Endothelial cell of umbilical vein (primary cell): ENCODE data around the gene HIVEP1. TPM values are rescaled to one million over a fixed set of nuclear protein-coding genes. Genes with fewer than 3 reads are reported as not detected.

Experiments
- BruUV-seq: library from RNA; stranded (reverse); fragments of 400-500 nt; replicated peaks from 2 replicates; lab custom pipeline; 2021; lab: Mats Ljungman, UMichigan
- CTCF ChIA-PET: fragments of 300-600, 350-600 bp; sonication (Branson Sonifier 250); formaldehyde crosslinking; loops from one replicate; lab custom pipeline; 2021; ENCODE audit warnings: antibody characterized with exemption, inconsistent platforms; lab: Charles Lee
- POLR2A ChIA-PET: fragments of 300-600, 350-600 bp; sonication (Branson Sonifier 250); formaldehyde crosslinking; loops from one replicate; lab custom pipeline; 2021; ENCODE audit warnings: antibody characterized with exemption, inconsistent platforms; lab: Charles Lee
- DNase-seq: peaks from one replicate; pipeline ENCODE4 v3.0.0-alpha.2; 2011; ENCODE audit warnings: low read depth, low spot score
- FAIRE-seq: peaks from 2 replicates; lab custom pipeline; 2011; peaks lifted over from hg19 to GRCh38; lab: Jason Lieb, UNC
- H2AFZ ChIP-seq: 2 replicates; pipeline ENCODE4 v1.6.0; 2012; ENCODE audit warnings: low read depth, low read length, control low read depth, inconsistent platforms
- H3K27ac ChIP-seq: 2 replicates; pipeline ENCODE4 v1.5.1; 2011; ENCODE audit warnings: low read depth, mild to moderate bottlenecking, control low read depth, low read length, moderate library complexity; ENCODE audit not compliant: insufficient read depth
- H3K27me3 ChIP-seq, 2 experiments: 2 replicates each; pipeline versions ENCODE4 v1.6.0 to v1.6.1; 2011; ENCODE audit warnings: low read length in 2 of 2, mixed read lengths in 1 of 2; ENCODE audit not compliant: control insufficient read depth in 2 of 2, insufficient read depth in 2 of 2
- H3K36me3 ChIP-seq, 2 experiments: 2 replicates in 1 of 2; 3 replicates in 1 of 2; pipeline ENCODE4 v1.5.1; 2011; ENCODE audit warnings: low read length in 2 of 2, mild to moderate bottlenecking in 1 of 2, moderate library complexity in 1 of 2; ENCODE audit not compliant: control insufficient read depth in 2 of 2, insufficient read depth in 2 of 2; ENCODE audit errors: extremely low read depth in 1 of 2
- H3K4me1 ChIP-seq: 3 replicates; pipeline ENCODE4 v1.5.1; 2011; ENCODE audit warnings: mild to moderate bottlenecking, low read length; ENCODE audit not compliant: control insufficient read depth, insufficient read depth; ENCODE audit errors: extremely low read depth
- H3K4me2 ChIP-seq: 2 replicates; pipeline ENCODE4 v1.6.1; 2011; ENCODE audit warnings: low read length, control low read depth, mixed read lengths; ENCODE audit not compliant: insufficient read depth
- H3K4me3 ChIP-seq, 3 experiments: fragments of 200-600 bp in 1 of 3; sonication (generic), shearing (Covaris generic) in 1 of 3; replicated peaks in 1 of 3; 2 replicates each; pipeline ENCODE4 v1.5.1; 2011 to 2016; ENCODE audit warnings: control low read depth in 3 of 3, low read length in 3 of 3, mild to moderate bottlenecking in 2 of 3, inconsistent platforms in 1 of 3, low read depth in 1 of 3, moderate library complexity in 1 of 3; ENCODE audit not compliant: insufficient read depth in 1 of 3
- H3K79me2 ChIP-seq: 2 replicates; pipeline ENCODE4 v1.6.0; 2012; ENCODE audit warnings: low read length, inconsistent platforms; ENCODE audit not compliant: control insufficient read depth, insufficient read depth
- H3K9ac ChIP-seq: replicated peaks from 2 replicates; pipeline ENCODE3; 2011; ENCODE audit warnings: low read length, control low read depth; ENCODE audit not compliant: insufficient read depth; ENCODE audit errors: extremely low read depth
- H3K9me1 ChIP-seq: replicated peaks from 3 replicates; pipeline ENCODE4 v1.6.0; 2011; ENCODE audit warnings: mild to moderate bottlenecking, low read length; ENCODE audit not compliant: control insufficient read depth, insufficient read depth; ENCODE audit errors: extremely low read depth
- H3K9me3 ChIP-seq: replicated peaks from 2 replicates; pipeline ENCODE4 v1.5.1; 2012; ENCODE audit warnings: low read length, inconsistent platforms; ENCODE audit not compliant: control insufficient read depth, insufficient read depth
- H4K20me1 ChIP-seq: replicated peaks from 2 replicates; pipeline ENCODE3; 2011; ENCODE audit warnings: mild to moderate bottlenecking, low read length; ENCODE audit not compliant: control insufficient read depth, insufficient read depth; ENCODE audit errors: extremely low read depth
- EZH2 ChIP-seq: IDR thresholded peaks from 2 replicates; pipeline ENCODE4 v1.6.1; 2012; ENCODE audit warnings: borderline replicate concordance, low read depth, mild to moderate bottlenecking, moderate library complexity, low read length, inconsistent platforms; ENCODE audit not compliant: severe bottlenecking
- FOS ChIP-seq: IDR thresholded peaks from 2 replicates; pipeline ENCODE4 v1.6.1; 2011; ENCODE audit warnings: mild to moderate bottlenecking, low read length, moderate library complexity, borderline replicate concordance; ENCODE audit not compliant: insufficient read depth
- GATA2 ChIP-seq: IDR thresholded peaks from 2 replicates; pipeline ENCODE4 v1.7.0; 2011; ENCODE audit warnings: low read depth, mild to moderate bottlenecking, moderate library complexity, mixed read lengths, low read length; ENCODE audit not compliant: insufficient read length, insufficient read depth
- JUN ChIP-seq: IDR thresholded peaks from 2 replicates; pipeline ENCODE4 v1.6.1; 2011; ENCODE audit warnings: borderline replicate concordance, low read depth; ENCODE audit not compliant: insufficient read length, insufficient read depth
- MYC ChIP-seq: IDR thresholded peaks from one replicate; pipeline ENCODE4 v1.6.1; 2011; ENCODE audit warnings: mild to moderate bottlenecking, low read depth, low read length
- POLR2A ChIP-seq: IDR thresholded peaks from 2 replicates; pipeline ENCODE4 v1.6.1; 2012; ENCODE audit warnings: low read depth, mild to moderate bottlenecking, control low read depth, low read length
- POLR2AphosphoS5 ChIP-seq: IDR thresholded peaks from 2 replicates; pipeline ENCODE4 v1.6.1; 2012; ENCODE audit warnings: low read depth, mild to moderate bottlenecking, control low read depth, low read length, moderate library complexity; ENCODE audit not compliant: insufficient read depth
- dilution Hi-C: fragments of 300-500 bp; cut with MboI; formaldehyde crosslinking; loops from one replicate; pipeline ENCODE4 v1.15.0; 2019; ENCODE audit warnings: low sequenced_read_pairs; ENCODE audit not compliant: extremely low pct_ligation_motif_present
- intact Hi-C: fragments of 100-400 bp; cut with micrococcal nuclease; formaldehyde crosslinking; loops from one replicate; pipeline ENCODE4 v1.10.0; 2022
- polyA plus RNA-seq, 4 experiments: library from polyadenylated mRNA; depleted of rRNA in 3 of 4; stranded (reverse) in 3 of 4; unstranded in 1 of 4; fragments of >200 nt; gene quantifications; 2 replicates each; pipeline versions ENCODE4 v1.2.1 to v1.2.3, GENCODE V29; 2011 to 2012; ENCODE audit warnings: missing spikeins in 1 of 4
- total RNA-seq: library from RNA; stranded (reverse); gene quantifications from 2 replicates; pipeline ENCODE4 v1.2.3, GENCODE V29; 2021
- TF ChIP-seq, protein P1 (sequence below): IDR thresholded peaks from 2 replicates; pipeline ENCODE4 v1.6.1; 2011; ENCODE audit not compliant: insufficient read depth, insufficient read length
- TF ChIP-seq, protein P2 (sequence below), 2 donors: IDR thresholded peaks; 1 replicate in 1 of 2; 2 replicates in 1 of 2; pipeline ENCODE4 v1.5.1; 2011; ENCODE audit warnings: low read length in 2 of 2, mild to moderate bottlenecking in 2 of 2, moderate library complexity in 2 of 2, control low read depth in 1 of 2, inconsistent platforms in 1 of 2, low read depth in 1 of 2; ENCODE audit not compliant: insufficient read depth in 1 of 2; ENCODE audit errors: extremely low read depth in 1 of 2

Gene HIVEP1
- total and polyA plus RNA-seq, 2 donors (not counting 3 experiments of a cell fraction or from before 2014, with no cell fraction given) = 33.5 to 49.2 TPM

DNA sequence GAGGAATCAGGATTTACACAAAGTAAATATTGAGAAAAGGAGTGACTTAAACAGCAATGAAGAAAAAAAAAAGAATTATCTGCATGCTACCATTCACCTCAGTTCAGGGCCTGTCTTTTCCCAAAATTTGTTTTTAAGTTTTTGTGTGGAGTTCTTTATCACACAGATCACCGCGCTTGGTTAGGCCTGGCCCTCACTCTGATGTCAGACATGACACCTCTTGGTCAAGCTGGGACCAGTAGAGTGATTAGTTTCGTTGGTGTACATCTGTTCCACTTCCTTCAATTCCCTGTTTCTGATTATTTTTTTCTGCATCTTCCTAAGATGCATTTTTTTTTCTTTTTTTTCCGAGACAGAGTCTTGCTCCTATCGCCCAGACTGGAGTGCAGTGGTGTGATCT, 34.9 kb upstream of the HIVEP1 start:
- Histone ChIP-seq H3K79me2 (no peaks in the 10 kb centered on the region), H3K9me1 (no peaks in the 10 kb centered on the region), H3K9ac (no peak overlapping the region), H3K4me3 (no peak overlapping the region), H3K27ac (no peak overlapping the region), H3K9me3 (no peaks in the 10 kb centered on the region), H4K20me1 (no peaks in the 10 kb centered on the region), H2AFZ (no peak overlapping the region), H3K4me1 (peaks cover 8% of the 10 kb centered on the region), H3K27me3 (peaks cover 0 to 2% of the 10 kb centered on the region in 2 experiments), H3K4me2 (no peak overlapping the region), H3K36me3 (no peaks in the 10 kb centered on the region)
- FAIRE-seq (no peak), DNase-seq (no peak)
- POLR2A ChIA-PET = no interaction called here
- CTCF ChIA-PET = no interaction called here
- intact Hi-C loops (no loop called here), dilution Hi-C loops (no loop called here)
- no peak for TF ChIP-seq POLR2A
- TF ChIP-seq FOS = no peak
- TF ChIP-seq MYC = no peak
- TF ChIP-seq, protein P1, sequence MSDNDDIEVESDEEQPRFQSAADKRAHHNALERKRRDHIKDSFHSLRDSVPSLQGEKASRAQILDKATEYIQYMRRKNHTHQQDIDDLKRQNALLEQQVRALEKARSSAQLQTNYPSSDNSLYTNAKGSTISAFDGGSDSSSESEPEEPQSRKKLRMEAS = no peak
- no peak for TF ChIP-seq GATA2
- TF ChIP-seq JUN = no peak
- no TSS peak for BruUV-seq

DNA sequence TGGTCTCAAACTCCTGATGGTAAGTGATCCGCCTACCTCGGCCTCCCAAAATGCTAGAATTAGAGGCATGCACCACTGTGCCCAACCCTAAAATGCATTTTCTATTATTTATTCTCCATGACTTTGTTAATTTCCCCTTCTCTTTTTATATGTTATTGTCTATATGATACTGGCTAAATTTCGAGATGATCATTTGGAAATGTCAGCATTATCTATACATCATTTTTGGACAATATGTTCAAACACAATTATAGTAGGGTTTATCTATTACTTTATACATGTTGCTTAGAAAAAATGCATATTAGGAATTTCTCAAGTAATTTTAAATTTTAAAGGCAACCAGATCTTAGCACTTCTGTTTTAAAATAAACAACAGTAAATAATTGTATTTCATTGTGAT, 34.4 kb upstream of the HIVEP1 start:
- Histone ChIP-seq H3K9ac (no peak overlapping the region), H2AFZ (no peak overlapping the region), H3K4me2 (no peak overlapping the region), H3K4me3 (no peak overlapping the region), H3K9me1 (no peaks in the 10 kb centered on the region), H3K4me1 (peaks cover 8% of the 10 kb centered on the region), H4K20me1 (no peaks in the 10 kb centered on the region), H3K36me3 (no peaks in the 10 kb centered on the region), H3K27me3 (peaks cover 0 to 2% of the 10 kb centered on the region in 2 experiments), H3K9me3 (no peaks in the 10 kb centered on the region), H3K27ac (no peak overlapping the region), H3K79me2 (no peaks in the 10 kb centered on the region)
- FAIRE-seq (no peak), DNase-seq (no peak)
- TF ChIP-seq, protein P1 = no peak
- TF ChIP-seq MYC (no peak), EZH2 (no peak), JUN (no peak), POLR2A (no peak), POLR2AphosphoS5 (no peak), FOS (no peak), GATA2 (no peak)
- TF ChIP-seq, protein P2, sequence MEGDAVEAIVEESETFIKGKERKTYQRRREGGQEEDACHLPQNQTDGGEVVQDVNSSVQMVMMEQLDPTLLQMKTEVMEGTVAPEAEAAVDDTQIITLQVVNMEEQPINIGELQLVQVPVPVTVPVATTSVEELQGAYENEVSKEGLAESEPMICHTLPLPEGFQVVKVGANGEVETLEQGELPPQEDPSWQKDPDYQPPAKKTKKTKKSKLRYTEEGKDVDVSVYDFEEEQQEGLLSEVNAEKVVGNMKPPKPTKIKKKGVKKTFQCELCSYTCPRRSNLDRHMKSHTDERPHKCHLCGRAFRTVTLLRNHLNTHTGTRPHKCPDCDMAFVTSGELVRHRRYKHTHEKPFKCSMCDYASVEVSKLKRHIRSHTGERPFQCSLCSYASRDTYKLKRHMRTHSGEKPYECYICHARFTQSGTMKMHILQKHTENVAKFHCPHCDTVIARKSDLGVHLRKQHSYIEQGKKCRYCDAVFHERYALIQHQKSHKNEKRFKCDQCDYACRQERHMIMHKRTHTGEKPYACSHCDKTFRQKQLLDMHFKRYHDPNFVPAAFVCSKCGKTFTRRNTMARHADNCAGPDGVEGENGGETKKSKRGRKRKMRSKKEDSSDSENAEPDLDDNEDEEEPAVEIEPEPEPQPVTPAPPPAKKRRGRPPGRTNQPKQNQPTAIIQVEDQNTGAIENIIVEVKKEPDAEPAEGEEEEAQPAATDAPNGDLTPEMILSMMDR (IDR thresholded peaks at IDR 0.05; ENCODE audit: extremely low read depth in 1 of 2, insufficient read depth in 1 of 2, low read depth in 1 of 2, low read length in 2 of 2) = no peak
- CTCF ChIA-PET = no interaction called here
- dilution Hi-C loops = no loop called here
- intact Hi-C loops = no loop called here
- BruUV-seq = no TSS peak
- POLR2A ChIA-PET = no interaction called here
